H1 (cell line): ENCODE data around the gene GALNTL6. TPM values are rescaled to one million over a fixed set of nuclear protein-coding genes. Genes with fewer than 3 reads are reported as not detected.

Experiments
- EZH2 ChIP-seq: fragments of 200-600 bp; sonication (generic); IDR thresholded peaks from 2 replicates; pipeline ENCODE4 v1.7.1; 2012; ENCODE audit warnings: low read depth, mild to moderate bottlenecking, moderate library complexity, low read length, inconsistent platforms; ENCODE audit not compliant: severe bottlenecking
- polyA plus RNA-seq, 7 experiments: library from polyadenylated mRNA; depleted of rRNA in 3 of 7; stranded (reverse) in 5 of 7; unstranded in 2 of 7; fragments of >200 nt in 5 of 7; fragments of 200-250 nt in 2 of 7; gene quantifications; 1 replicate in 5 of 7; 2 replicates in 1 of 7; 4 replicates in 1 of 7; pipeline versions ENCODE4 v1.2.1 to v1.2.3, GENCODE V29; 2011 to 2013; ENCODE audit warnings: missing spikeins in 2 of 7, mixed read lengths in 2 of 7
- total RNA-seq: library from RNA; stranded (reverse); fragmentation: NEBNext Ultra II Directional; extraction: Animal tissue kit (Norgen Biotek cat#: 25700); gene quantifications from 2 replicates; pipeline ENCODE4 v1.2.1, GENCODE V29; 2021

GALNTL6 gene
- total and polyA plus RNA-seq, 2 of the 8 experiments (the other 6 are each of a cell fraction or from before 2014, with no cell fraction given) = 0.03 to 0.32 TPM

DNA sequence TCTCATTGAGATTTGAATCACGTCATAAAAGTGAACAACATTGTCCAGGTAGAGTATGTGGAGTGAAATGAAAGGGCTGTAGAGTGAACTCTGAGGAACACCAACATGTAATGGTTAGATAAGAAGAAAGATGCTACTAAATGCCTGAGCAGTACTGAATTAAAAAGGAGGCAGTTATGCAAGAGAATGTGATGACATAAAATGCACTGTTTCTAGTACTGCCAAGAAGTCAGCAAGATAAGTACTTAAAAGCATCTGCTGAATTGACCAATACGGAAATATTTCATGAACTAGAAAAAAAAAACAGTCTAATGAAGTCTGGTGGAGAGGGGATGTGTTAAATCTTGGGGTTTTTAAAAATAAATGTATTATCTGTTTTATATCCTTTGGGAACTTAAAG, 771.6 kb downstream of the GALNTL6 start (continued):
- no peak for TF ChIP-seq EZH2
